Muscle layer of colon (tissue), 2 donors: ENCODE results near the gene DCAF5.

Experiments used
- H3K27ac ChIP-seq: one replicate; pipeline ENCODE4 v1.7.0; 2013; ENCODE audit warnings: low read depth, mild to moderate bottlenecking, low read length, moderate library complexity
- H3K27me3 ChIP-seq, 2 donors: one replicate each; pipeline ENCODE4 v1.7.0; 2013; ENCODE audit warnings: low read length in 2 of 2, mild to moderate bottlenecking in 2 of 2; ENCODE audit not compliant: insufficient read depth in 2 of 2, control insufficient read depth in 1 of 2
- H3K36me3 ChIP-seq: one replicate; pipeline ENCODE4 v1.7.0; 2013; ENCODE audit warnings: mild to moderate bottlenecking, low read length; ENCODE audit not compliant: insufficient read depth
- H3K4me1 ChIP-seq: one replicate; pipeline ENCODE4 v1.7.0; 2013; ENCODE audit warnings: mild to moderate bottlenecking, low read length; ENCODE audit not compliant: insufficient read depth
- H3K4me3 ChIP-seq, 2 donors: one replicate each; pipeline ENCODE4 v1.7.0; 2013; ENCODE audit warnings: low read length in 2 of 2, low read depth in 1 of 2, mild to moderate bottlenecking in 1 of 2, moderate library complexity in 1 of 2
- H3K9ac ChIP-seq: one replicate; pipeline ENCODE4 v1.7.0; 2013; ENCODE audit warnings: low read length
- H3K9me3 ChIP-seq: one replicate; pipeline ENCODE4 v1.7.0; 2013; ENCODE audit warnings: mild to moderate bottlenecking, low read length
- donor health status: abdominal sarcoma.
- donor health status: Adenocarcinoma of cecum.

The DCAF5 gene

DNA sequence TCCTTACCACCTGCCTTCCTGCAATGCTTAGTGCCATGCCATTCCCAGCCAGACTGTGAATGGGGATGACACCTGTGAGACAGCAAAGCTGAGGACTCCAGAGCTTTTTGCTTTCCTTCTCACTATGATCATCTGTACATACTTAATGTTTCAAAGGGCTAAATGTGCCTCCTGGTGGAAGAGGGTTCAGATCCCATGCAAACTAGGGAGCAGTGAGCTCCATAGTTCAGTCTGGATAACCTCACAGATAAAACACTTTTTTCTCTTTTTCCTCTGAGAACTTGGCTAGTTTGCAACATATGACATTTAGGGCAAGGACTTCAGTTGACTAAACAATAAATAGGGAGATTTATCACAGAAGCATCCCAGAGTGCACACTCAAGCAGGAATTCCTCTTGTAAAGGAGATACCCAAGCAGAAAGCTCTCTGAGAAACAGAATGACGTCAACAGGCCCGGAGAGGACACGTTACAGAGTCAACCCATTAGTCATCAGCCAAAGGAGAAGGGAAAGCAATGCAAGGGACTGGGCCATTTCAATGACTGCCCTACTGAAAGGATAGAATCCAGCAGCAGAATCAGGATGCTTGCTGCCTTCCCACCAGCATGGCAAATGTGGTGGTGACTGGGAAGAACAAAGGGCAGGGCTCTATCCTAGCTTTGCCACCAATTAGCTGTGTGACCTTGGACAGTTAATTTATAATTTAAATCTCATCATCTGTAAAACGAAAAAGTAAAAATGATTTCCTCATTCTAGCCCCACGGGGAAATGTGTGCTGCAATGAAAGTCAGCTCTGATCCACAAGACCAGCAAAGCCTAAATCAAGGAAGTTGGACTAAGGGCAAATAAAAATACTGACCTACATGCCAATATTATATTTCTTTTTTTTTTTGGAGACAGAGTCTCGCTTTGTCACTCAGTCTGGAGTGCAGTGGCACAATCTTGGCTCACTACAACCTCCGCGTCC, 93.0 kb downstream of the DCAF5 start:
- Histone ChIP-seq H3K27me3 (no peaks in the 10 kb centered on the region), H3K36me3 (peaks cover 20% of the 10 kb centered on the region), H3K27ac (peak overlapping the region; percentile 67)

DNA sequence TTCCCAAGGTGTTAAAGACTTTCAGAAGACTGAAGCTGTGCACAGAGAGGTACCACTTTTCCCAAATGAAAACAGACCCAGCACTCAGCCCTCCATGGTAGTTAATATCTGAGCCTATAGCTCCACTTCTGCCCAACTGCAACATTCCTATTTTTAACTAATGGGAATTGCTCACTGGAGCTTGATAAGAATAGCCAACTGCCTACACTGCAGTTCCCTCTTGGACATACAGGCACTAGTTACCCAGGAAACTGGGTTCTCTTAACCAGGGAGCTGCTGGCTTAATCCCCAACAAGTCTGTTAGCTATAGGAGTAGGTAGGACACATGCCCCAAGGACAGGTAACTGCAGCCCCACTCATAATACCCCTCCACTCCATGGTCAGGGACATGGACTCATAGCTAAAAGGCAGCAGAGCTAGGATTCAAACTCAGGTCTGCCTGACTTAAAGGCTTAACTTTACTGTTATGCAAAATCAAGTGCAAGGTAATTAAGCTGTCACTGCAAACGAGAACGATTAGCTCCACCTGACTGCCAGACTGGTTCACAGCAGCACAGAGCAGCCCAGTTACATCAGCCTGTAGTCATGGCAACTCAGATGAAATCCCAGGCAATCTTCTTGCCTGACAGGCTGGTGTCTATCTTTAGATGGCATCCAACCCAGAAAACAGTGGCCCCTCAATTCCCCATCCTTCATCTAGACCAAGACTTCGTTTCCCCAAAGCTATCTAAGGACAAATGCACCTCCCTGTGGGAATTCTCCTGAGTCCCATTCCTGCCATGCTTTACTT, 96.7 kb downstream of the DCAF5 start:
- Histone ChIP-seq H3K4me1 (peaks cover 42% of the 10 kb centered on the region), H3K27ac (no peak overlapping the region), H3K9me3 (no peaks in the 10 kb centered on the region), H3K4me3 (no peak overlapping the region), H3K9ac (no peak overlapping the region), H3K27me3 (no peaks in the 10 kb centered on the region), H3K36me3 (peaks cover 33% of the 10 kb centered on the region)

More for the DNA sequence above, 93.0 kb downstream of the DCAF5 start:
- H3K4me1 ChIP-seq, result peaks cover 30% of the 10 kb centered on the region
- H3K4me3 ChIP-seq, result no peak overlapping the region
- H3K9me3 ChIP-seq, result no peaks in the 10 kb centered on the region
- H3K9ac ChIP-seq, result no peak overlapping the region

DNA sequence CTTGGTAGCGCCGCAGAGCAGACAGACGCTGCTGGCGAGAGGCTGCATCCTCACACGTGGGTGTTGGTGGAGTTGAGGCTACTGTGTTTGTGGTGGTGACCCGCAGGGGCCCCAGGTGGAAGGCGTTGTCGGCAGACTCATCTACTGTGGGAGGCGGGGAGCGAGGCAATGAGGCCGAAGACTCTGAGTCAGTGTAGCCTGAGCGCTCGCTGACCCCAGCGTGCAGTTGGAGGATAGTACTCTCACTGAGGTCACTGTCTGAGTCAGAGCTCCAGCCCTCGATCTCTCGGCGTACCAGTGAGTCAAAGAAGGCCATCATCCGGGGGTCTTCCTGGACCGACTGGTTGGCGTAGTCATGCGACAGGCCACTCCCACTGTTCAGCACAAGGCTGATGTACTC, 97.8 kb downstream of the DCAF5 start:
- Histone ChIP-seq H3K27me3 (no peaks in the 10 kb centered on the region), H3K9me3 (no peaks in the 10 kb centered on the region), H3K9ac (no peak overlapping the region), H3K36me3 (peaks cover 30% of the 10 kb centered on the region), H3K4me3 (no peak overlapping the region), H3K27ac (no peak overlapping the region), H3K4me1 (peaks cover 48% of the 10 kb centered on the region)

DNA sequence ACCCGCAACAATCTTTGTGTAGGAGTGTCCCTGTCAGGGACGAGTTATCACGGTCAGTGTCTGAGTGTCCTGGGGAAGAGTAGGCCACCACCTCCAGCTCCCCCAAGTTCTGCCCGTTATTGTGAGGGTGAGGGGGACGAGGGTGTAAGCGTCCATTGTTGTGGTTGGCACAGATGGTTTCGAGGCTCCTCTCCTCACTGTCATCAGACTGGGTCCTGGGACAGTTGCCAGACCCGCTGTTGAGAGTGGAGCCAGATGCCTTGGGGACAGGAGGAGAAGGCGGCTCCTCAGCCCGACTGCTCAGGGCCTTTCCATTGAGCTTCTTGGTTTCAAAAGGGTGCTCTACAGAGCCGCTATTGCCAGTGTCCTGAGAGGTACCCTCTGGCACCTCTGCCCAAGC, 98.9 kb downstream of the DCAF5 start:
- Histone ChIP-seq H3K9me3 (no peaks in the 10 kb centered on the region), H3K36me3 (peaks cover 30% of the 10 kb centered on the region), H3K27ac (no peak overlapping the region), H3K4me3 (no peak overlapping the region), H3K27me3 (no peaks in the 10 kb centered on the region), H3K9ac (no peak overlapping the region), H3K4me1 (peaks cover 48% of the 10 kb centered on the region)

DNA sequence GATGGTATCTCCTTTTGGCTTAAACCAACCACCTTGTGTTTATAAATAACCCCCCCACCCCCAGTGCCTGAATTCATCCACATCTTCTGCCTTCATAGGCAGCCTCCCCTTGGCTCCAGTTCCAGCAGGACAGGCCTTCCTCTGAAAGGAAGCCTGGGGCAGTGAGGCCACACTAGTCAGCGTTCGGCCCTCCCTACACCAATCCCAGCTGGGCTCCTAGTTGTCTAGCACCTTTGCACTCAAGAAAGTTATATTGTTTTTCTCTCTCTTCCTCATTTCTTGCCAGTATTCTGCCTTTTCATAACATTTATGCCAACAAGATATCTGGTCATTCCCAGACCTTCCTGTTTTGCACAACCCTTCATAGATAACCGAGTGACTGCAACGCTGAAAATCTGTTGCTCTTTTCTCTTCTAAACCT, 100.7 kb downstream of the DCAF5 start:
- peaks cover 30% of the 10 kb centered on the region for H3K36me3 ChIP-seq
- peaks cover 48% of the 10 kb centered on the region for H3K4me1 ChIP-seq
- no peak overlapping the region for H3K9ac ChIP-seq
- no peak overlapping the region for H3K4me3 ChIP-seq
- H3K9me3 ChIP-seq, result no peaks in the 10 kb centered on the region
- H3K27me3 ChIP-seq, result no peaks in the 10 kb centered on the region
- no peak overlapping the region for H3K27ac ChIP-seq

DNA sequence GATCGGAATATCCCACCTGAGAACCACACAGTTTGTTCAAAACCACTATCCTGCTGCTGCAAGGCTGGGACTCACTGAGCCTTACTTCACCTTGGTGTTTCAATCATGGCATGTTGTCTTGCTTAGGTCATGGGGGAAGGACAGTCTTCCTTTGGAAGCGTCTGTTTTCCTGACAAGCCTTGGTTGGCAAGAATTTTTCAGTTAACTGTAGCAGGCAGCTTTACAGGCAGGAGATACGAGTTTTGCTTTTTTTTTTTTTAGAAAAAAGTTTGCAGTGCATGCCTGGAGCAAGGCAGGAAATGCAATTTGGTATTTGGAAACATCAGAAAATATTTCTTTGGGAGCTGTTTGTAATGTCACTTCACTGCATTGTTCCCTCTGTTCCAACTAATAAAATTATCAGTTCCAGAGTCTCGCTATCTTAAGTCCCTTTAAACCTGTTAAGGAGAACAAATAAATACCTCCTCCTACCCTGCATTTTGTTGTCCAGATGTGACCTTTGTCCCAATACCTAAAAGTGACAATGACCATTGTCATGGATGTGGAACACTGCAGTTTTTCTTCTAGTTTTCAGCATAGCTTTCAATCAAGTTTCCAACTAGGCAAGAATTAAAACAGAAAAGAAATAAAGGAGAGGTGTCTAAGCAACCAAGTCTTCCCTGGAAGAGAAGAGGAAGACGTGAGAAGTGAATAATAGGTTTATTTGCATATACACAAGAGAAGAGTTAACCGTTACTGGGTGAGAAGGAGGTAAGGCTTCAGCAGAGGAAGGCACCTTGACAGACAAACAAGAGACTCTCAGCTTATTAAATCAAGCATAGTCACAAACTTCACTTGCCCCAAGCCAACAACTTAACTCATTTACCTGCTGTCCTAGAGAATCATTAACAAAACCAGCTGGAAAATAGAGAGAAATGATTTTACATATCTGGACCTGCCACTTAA, 102.4 kb downstream of the DCAF5 start:
- peaks cover 24% of the 10 kb centered on the region for H3K36me3 ChIP-seq
- peak overlapping the region; percentile 57 for H3K27ac ChIP-seq
- H3K27me3 ChIP-seq, result no peaks in the 10 kb centered on the region
- peaks cover 54% of the 10 kb centered on the region for H3K4me1 ChIP-seq
- peak overlapping the region; percentile 5 for H3K9ac ChIP-seq
- H3K4me3 ChIP-seq, result no peak overlapping the region
- H3K9me3 ChIP-seq, result no peaks in the 10 kb centered on the region

DNA sequence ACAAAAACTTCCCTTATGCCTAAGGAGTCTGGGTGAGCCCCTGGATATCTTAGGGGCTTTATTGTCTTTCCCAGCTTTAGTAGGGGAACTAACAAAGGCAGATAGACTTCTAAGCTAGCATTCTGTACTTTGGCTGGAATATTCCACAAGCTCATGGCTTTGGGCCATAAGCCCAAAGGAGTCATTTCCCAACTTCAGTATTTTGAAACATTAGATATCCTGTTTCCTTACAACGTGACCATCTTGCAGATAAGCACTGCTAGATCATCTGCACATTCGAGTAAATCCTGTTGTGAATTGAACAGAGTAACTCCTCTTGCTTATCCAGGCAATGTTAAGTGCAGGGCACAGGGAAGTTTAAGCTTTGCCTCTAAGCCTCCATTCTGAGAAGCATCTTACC, 103.2 kb downstream of the DCAF5 start:
- Histone ChIP-seq H3K4me1 (peaks cover 63% of the 10 kb centered on the region), H3K9ac (no peak overlapping the region), H3K4me3 (no peak overlapping the region), H3K27ac (peak overlapping the region; percentile 57), H3K36me3 (peaks cover 16% of the 10 kb centered on the region), H3K9me3 (no peaks in the 10 kb centered on the region), H3K27me3 (no peaks in the 10 kb centered on the region)

DNA sequence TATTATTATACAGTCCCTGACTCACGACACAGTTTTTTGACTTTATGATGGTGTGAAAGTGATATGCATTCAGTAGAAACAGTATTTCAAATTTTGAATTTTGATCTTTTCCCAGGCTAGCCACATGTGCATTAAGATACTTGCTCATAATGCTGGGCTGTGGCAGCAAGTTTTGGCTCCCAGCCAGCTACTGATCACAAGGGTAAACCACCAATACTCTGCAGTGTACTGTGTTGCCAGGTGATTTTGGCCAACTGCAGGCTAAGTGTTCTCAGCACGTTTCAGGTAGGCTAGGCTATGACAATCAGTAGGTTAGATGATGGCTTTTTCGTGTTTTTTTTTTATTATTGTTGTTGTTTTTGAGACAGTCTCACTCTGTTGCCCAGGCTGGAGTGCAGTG, 104.5 kb downstream of the DCAF5 start:
- Histone ChIP-seq H3K9me3 (no peaks in the 10 kb centered on the region), H3K9ac (no peak overlapping the region), H3K27ac (no peak overlapping the region), H3K4me3 (no peak overlapping the region), H3K27me3 (no peaks in the 10 kb centered on the region), H3K36me3 (peaks cover 5% of the 10 kb centered on the region), H3K4me1 (peaks cover 75% of the 10 kb centered on the region)

DNA sequence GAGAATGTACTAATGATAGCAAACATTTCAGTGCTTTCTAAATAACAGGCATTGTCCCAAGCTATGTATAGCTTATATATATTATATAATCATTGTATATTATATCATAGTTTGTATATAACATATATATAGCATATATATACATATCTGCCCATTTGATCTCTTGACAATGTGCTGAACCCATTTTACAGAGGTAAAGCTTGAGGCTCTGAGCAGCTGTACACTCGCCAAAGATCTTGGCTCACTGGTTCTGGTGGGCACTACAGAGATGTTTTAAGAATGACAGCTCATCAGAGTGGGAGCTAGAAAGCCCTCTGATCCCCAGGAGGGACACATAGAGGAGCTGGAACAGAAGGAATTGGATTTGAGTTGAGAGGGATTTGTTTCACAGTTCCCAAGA, 105.7 kb downstream of the DCAF5 start:
- Histone ChIP-seq H3K9ac (no peak overlapping the region), H3K9me3 (no peaks in the 10 kb centered on the region), H3K27ac (no peak overlapping the region), H3K27me3 (no peaks in the 10 kb centered on the region), H3K4me3 (no peak overlapping the region), H3K36me3 (no peaks in the 10 kb centered on the region), H3K4me1 (peaks cover 76% of the 10 kb centered on the region)

DNA sequence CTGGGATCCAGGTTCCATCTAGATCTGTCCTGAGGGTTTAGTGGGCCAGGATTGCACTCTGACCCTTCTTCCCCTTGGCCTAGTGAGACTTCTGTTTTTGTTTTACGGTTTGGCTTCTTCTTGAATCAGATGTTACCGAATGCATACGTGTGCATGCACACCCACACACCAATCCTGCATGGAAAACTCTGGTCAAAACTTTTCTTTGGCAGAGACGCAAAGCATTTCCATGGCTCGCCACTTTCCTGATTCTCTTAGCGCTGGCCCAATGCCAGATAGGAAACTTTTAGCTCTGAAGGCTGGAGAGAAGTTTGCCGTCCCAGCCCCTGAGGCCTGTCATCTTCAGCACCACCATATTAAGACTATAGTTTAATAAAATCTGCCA, 106.5 kb downstream of the DCAF5 start:
- Histone ChIP-seq H3K9ac (no peak overlapping the region), H3K27me3 (no peaks in the 10 kb centered on the region), H3K4me3 (no peak overlapping the region), H3K36me3 (no peaks in the 10 kb centered on the region), H3K27ac (no peak overlapping the region), H3K9me3 (no peaks in the 10 kb centered on the region), H3K4me1 (peaks cover 72% of the 10 kb centered on the region)
